Stimulated activated CD4-positive, alpha-beta T cell treated with anti-CD3 and anti-CD28 coated beads, Interleukin-15, amount 100 ng/mL, for 48 hours (primary cell): ENCODE data around the gene XG.
"Not testable (repeated sequence)": the region's sequence is repeated elsewhere in the genome, so short reads cannot be mapped to it uniquely, and the experiment has no call there.

ENCODE experiments used
- DNase-seq, 2 donors: peaks; one replicate each; pipeline ENCODE4 v3.0.0-alpha.2; 2020; ENCODE audit warnings: low read depth in 2 of 2

The XG gene

DNA sequence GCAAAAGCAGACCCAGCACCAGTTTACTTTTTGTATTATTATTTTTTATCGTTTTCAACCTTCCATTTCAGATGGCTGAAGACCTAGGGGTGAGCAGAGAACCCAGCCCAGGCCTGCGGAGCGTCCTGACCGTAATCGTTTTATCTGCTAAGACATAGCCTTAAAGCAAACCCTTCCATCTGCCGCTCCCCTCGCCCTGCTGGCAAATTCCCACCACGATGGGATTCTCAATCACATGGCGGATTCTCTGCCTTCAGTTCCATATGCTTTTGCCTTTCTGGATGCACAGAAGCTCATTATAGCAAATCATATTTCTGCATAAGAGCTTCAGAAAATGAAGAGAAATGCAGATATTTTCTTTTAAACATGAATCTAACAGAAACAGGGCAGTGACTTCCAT, 18.6 kb upstream of the XG start:
- DNase-seq: no peak

DNA sequence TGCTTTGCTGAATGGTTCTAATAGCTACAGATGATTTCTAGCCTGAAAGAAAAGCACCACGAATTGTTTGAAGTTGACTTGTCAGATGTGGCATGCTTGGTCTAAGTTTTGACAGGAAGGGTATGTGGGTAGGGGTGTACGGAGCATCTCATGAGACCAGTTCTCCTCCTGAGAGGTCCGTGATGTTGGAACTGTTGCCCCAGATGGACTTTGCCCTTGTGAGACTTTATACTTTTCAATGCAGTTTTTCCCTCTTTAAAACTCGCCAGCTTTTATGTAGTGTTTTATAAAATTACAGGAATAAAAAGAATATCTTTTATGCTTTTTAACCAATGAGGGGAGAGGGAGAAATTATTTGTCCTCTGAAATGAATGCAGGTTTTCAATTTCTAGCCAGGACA, 16.6 kb upstream of the XG start:
- no peak for DNase-seq

DNA sequence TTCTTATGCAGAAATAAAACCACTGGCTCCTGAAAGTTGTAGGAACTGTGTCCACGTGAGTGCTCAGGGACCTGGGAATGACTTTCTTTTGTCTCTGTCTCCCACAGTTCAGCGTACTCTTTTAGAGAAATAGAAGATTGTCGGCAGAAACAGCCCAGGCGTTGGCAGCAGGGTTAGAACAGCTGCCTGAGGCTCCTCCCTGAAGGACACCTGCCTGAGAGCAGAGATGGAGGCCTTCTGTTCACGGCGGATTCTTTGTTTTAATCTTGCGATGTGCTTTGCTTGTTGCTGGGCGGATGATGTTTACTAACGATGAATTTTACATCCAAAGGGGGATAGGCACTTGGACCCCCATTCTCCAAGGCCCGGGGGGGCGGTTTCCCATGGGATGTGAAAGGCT, 11.2 kb upstream of the XG start:
- no peak for DNase-seq

DNA sequence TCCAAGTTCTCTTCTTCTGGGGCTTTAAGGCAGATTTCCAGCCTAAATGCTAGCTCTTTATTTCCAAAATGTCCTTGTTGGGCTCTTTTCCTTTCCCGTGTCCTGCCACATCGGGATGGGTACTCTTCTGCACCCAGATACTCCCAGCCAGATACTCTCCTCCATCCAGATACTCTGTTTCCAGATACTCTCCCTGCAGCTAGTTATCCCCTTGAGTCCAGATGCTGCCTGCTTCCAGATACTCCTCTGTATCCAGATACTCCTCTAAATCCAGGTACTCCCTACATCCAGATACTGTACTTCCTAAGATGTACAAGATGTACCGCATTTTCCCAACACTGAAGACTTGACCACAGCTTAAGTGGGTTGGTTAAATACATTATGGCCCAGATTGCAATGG, 10.5 kb upstream of the XG start:
- DNase-seq: no peak

DNA sequence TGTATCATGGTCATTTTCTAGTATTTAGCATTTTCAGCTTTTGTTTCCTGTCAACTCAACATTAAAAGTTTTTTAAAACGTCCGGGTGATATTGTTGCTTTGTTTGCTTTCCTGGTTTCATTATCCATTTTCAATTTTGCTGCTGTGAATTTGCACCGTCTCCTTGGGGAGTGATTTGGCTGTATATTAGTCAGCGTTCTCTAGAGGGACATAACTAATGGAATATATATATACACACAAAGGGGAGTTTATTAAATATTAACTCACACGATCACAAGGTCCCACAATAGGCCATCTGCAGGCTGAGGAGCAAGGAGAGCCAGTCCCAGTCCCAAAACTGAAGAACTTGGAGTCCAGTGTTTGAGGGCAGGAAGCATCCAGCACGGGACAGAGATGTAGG, 5.6 kb upstream of the XG start:
- DNase-seq: not testable (repeated sequence)

- no peak for DNase-seq
Observed at GRCh38 chrX:2748171-2748814, 3.5 kb upstream of the XG start.

DNA sequence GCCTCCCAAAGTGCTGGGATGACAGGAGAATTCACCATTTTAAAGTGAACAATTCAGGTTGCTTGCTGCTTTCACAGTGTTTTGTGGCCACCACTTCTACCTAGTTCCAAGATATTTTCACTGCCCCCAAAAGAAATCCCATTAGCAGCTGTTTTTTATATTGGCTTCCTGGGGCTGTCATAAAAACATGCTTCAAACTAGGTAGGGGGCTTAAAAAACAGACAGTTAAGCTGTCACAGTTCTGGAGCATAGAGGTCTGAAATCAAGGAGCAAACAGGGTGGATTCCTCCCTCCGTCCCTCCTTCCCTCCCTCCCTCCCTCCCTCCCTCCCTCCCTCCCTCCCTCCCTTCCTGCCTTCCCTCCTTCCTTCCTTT, 3.0 kb upstream of the XG start:
- no peak for DNase-seq

DNA sequence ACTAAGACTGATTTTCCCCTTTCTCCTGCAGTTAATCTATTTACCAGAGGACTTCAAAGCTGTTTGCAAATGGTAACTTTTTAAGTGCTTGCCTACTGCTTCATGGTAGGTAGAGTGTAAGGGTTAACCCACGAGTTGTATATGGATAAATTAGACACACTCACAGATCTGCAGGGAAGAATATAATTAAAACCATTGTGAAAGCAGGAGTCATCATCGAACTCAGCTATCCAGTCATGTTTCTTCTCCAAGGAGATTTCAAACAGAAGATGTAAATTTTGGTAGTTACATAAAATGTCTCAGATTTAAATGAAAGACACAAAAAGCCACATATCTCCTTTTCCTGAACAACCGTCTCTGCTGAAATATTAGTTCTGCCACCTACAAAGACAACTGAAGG, 549 bp upstream of the XG start:
- DNase-seq: no peak

- not testable (repeated sequence) for DNase-seq
Observed at GRCh38 chrX:2752441-2752840, 601 bp downstream of the XG start.

- not testable (repeated sequence) for DNase-seq
Observed at GRCh38 chrX:2755163-2755715, 3.4 kb downstream of the XG start.

GRCh38 chrX:2756548-2756947, 4.7 kb downstream of the XG start:
- no peak for DNase-seq

- DNase-seq: no peak
Observed at GRCh38 chrX:2761246-2761645, 9.4 kb downstream of the XG start.

DNA sequence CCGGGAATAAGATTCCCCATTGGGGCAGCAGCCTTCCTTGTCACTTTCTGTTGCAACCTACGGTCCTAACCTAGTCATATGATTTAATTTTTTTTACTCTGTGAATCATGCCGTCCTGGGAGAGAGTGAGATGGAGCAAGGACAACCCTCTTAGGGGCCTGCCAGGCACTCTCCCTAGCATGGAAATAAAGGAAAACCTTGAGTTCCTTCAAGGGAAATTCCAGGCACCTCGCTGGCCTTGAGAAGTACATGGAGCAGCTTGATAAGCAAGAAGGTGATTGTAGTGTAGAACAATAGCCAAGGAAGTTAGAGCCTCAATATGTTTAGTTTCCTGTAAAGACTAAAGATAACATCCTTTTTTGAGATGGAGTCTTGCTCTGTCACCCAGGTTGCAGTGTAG, 10.8 kb downstream of the XG start:
- not testable (repeated sequence) for DNase-seq

- not testable (repeated sequence) for DNase-seq
Observed at GRCh38 chrX:2764766-2765548, 13.1 kb downstream of the XG start.

DNA sequence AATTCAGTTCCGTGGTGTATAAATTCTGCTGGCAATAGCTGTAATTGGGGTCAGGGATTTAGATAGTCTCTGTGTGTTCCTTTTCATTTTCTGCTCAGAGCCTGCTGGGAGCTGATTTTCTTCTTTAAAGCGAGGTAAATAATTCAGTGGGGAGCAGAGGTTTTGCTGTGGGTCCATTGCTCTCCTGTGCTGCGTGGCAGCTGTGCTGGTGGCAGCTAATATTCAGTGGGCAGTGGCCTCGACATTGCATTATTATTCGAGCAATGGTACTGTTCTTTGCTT, 13.7 kb downstream of the XG start:
- DNase-seq: no peak

GRCh38 chrX:2766906-2767305, 15.1 kb downstream of the XG start:
- DNase-seq: no peak

GRCh38 chrX:2767631-2768455, 16.0 kb downstream of the XG start:
- DNase-seq: no peak

- no peak for DNase-seq
Observed at GRCh38 chrX:2769615-2770014, 17.8 kb downstream of the XG start.

DNA sequence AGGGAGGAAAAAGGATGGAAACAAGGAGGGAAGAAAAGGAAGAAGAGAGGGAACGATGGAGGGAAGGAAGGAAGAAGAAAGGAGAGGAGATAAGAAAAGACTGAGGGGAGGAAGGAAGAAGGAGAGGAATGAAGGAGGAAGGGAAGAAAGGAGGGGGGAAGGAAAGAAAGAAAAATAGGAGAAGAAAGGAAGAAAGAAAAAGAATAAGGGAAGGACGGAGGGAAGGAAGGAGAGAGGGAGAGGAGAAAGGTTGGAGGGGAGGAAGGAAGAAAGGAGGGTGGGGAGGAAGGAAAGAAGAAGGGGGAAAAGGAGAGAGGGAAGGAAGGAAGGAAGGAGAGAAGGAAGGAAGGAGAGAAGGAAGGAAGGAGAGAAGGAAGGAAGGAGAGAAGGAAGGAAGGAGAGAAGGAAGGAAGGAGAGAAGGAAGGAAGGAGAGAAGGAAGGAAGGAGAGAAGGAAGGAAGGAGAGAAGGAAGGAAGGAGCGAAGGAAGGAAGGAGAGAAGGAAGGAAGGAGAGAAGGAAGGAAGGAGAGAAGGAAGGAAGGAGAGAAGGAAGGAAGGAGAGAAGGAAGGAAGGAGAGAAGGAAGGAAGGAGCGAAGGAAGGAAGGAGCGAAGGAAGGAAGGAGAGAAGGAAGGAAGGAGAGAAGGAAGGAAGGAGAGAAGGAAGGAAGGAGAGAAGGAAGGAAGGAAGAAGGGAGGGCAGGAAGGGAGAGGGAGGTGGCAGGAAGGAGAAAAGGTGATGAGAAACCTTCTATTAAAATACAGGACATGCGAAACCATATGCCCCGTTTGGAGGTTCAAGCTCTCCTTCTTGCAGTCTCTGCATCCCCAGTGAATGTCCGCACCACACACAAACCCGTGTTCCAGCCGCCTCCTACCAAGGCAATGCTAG, 21.6 kb downstream of the XG start:
- DNase-seq: not testable (repeated sequence)

- no peak for DNase-seq
Observed at GRCh38 chrX:2774057-2774456, 22.2 kb downstream of the XG start.

- DNase-seq: no peak
Observed at GRCh38 chrX:2774776-2775175, 22.9 kb downstream of the XG start.
